ENCODE measurements around the gene NOTUM.
"Not testable (repeated sequence)": the region's sequence is repeated elsewhere in the genome, so short reads cannot be mapped to it uniquely, and the experiment has no call there.

The NOTUM gene

DNA sequence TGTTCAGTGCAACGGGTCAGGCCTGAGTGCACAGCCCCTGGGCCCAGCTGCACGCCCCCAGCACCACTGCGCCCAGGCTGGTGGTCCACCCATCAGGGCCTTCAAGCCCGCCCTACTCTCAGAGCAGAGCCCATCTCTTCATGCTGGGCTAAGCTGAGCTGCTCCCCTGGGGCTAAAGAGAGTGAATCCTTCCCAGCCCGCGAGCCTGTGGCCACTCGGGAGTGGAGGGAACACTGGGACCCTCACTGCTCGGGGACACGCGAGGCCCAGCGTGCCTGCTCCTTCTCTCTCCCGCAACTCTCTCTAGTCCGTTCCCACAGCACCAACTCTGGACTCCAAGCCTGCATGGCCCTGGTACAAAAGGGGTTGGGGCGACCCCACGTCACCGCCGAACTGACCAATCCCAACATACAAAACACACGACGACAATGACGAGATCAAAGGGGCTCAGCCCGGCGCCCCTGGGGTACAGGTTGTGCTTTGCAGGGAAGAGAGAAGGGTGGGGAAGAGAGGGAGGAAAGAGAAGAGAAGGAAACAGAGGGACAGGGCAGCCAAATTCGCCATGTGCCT is 38.9 kb downstream of the NOTUM start:
- peaks cover 6% of the 10 kb centered on the region for H3K36me3 Mint-ChIP-seq (ENCODE audit: low read depth)
- peaks cover 59% of the 10 kb centered on the region for H3K4me1 Mint-ChIP-seq
- no peak for TF ChIP-seq CTCF (IDR thresholded peaks at IDR 0.05)
- H3K9me3 Mint-ChIP-seq = no peaks in the 10 kb centered on the region
- no peak overlapping the region for H3K4me3 Mint-ChIP-seq
- no peak overlapping the region for H3K27ac Mint-ChIP-seq
- DNase-seq = no peak
- H3K27me3 Mint-ChIP-seq (ENCODE audit: low read depth, poor library complexity) = no peaks in the 10 kb centered on the region

DNA sequence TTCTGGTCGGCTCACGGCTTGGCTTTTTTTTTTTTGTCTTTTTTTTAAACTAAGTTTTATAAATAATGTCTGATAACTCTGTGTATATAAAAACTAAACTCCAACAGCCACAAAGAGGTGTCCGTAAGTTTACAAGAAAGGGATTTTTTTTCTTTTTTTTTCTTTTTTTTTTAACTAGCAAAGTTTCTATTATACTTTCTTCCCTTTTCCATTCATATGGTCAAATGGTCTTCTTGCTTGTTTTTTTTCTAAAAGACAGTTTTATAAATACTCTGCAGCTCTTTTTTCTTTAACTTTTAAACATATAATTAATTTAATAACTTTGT is 39.5 kb downstream of the NOTUM start:
- H3K27ac Mint-ChIP-seq = no peak overlapping the region
- peaks cover 4% of the 10 kb centered on the region for H3K27me3 Mint-ChIP-seq (ENCODE audit: low read depth, poor library complexity)
- TF ChIP-seq CTCF (IDR thresholded peaks at IDR 0.05) = no peak
- DNase-seq = no peak
- peaks cover 62% of the 10 kb centered on the region for H3K4me1 Mint-ChIP-seq
- no peaks in the 10 kb centered on the region for H3K9me3 Mint-ChIP-seq
- peaks cover 6% of the 10 kb centered on the region for H3K36me3 Mint-ChIP-seq (ENCODE audit: low read depth)
- no peak overlapping the region for H3K4me3 Mint-ChIP-seq

DNA sequence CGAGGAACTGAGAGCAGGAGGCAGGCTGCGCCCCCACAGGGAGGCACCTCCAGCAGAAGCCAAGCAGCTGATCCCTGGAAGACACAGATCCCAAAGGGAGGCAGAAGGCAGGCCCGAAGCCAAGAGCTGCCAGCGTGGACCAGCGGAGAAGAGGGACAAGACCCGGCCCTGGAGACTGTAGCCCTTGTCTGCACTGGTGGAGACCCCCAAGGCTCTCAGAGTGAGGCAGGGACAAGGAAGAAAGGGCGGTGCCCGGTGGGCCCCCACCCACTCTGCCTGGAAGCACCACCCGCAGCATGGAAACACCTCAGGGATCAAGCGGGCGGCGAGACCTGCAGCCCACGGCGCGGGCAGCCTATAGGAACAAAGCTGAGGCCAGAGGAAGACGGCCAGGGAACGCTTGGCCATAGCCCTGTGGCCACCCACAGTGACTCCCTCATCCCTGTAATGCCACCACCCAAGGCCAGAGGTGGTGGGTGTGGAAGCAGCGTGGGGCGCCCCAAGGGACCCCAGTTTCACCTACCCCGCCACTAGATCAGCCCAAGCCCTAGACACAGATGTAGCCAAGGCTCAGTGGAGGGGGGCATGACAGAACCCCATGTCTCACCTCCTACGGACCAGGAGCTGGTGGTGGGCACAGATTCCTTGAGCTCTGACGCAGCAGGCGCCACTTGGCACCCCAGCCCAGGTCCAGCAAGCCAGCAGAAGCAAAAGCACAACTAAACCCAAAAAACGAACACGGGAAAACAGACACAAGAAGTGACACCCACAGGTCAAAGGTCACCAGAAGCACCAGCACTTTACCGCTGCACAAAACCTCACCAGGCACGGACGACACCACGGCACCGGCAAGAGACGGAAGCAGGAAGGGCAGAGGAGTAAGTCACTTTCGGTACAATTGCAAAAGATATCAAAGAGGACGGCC is 40.1 kb downstream of the NOTUM start:
- DNase-seq = no peak
- Mint-ChIP-seq H3K27me3 (ENCODE audit: low read depth, poor library complexity) (peaks cover 4% of the 10 kb centered on the region), H3K4me1 (peaks cover 56% of the 10 kb centered on the region), H3K9me3 (no peaks in the 10 kb centered on the region), H3K4me3 (peak overlapping the region; percentile 59), H3K27ac (no peak overlapping the region), H3K36me3 (ENCODE audit: low read depth) (peaks cover 6% of the 10 kb centered on the region)
- TF ChIP-seq CTCF (IDR thresholded peaks at IDR 0.05) = no peak

DNA sequence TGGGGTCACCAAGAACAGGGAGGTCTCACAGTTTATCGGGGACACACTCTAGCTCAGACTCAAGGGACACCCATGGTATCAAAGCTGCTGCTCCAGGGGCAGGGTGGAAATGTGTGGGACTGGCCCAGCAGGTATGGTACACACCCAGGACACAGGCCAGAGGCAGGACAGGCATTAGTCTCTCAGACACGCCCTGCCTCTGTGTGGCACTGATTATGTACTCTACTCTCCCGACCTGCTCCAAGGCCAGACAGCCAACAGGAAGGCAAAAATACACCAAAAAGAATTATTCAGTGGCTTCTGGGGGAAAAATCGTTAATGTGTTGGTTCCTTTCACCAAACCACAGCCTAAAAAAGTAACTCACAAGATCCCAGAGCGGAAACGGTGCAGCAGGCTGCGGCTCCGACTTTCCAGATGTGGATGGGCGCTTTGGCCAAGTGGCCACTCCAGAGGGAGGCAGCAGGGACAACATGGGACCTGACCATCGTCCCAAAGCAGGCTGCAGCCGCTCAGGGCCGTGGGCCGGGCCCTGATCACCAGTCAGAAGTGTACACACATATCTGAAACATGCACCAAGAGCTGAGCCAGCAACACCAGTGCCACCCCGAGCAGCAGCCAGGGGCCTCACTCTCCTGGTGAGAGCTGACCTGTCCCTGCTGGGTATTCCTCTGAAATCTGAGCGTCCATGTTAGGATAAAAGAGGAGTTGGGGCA is 42.0 kb downstream of the NOTUM start:
- peaks cover 11% of the 10 kb centered on the region for H3K36me3 Mint-ChIP-seq (ENCODE audit: low read depth)
- H3K9me3 Mint-ChIP-seq = no peaks in the 10 kb centered on the region
- DNase-seq = no peak
- no peak for TF ChIP-seq CTCF (IDR thresholded peaks at IDR 0.05)
- H3K27ac Mint-ChIP-seq = peak overlapping the region; percentile 64
- peaks cover 4% of the 10 kb centered on the region for H3K27me3 Mint-ChIP-seq (ENCODE audit: low read depth, poor library complexity)
- H3K4me1 Mint-ChIP-seq = peaks cover 41% of the 10 kb centered on the region
- peak overlapping the region; percentile 84 for H3K4me3 Mint-ChIP-seq

GRCh38 chr17:81918333-81918669 is 42.7 kb downstream of the NOTUM start:
- H3K36me3 Mint-ChIP-seq (ENCODE audit: low read depth) = peaks cover 15% of the 10 kb centered on the region
- H3K4me3 Mint-ChIP-seq = peak overlapping the region; percentile 84
- not testable (repeated sequence) for H3K9me3 Mint-ChIP-seq; DNase-seq; H3K27me3 Mint-ChIP-seq (ENCODE audit: low read depth, poor library complexity); H3K27ac Mint-ChIP-seq
- peaks cover 37% of the 10 kb centered on the region for H3K4me1 Mint-ChIP-seq

- H3K4me1 Mint-ChIP-seq = peaks cover 32% of the 10 kb centered on the region
- peak within 1 kb of the TSS; percentile 64 for H3K27ac Mint-ChIP-seq
- no peaks in the 10 kb centered on the region for H3K9me3 Mint-ChIP-seq
- DNase-seq = peak; percentile 85
- H3K36me3 Mint-ChIP-seq (ENCODE audit: low read depth) = peaks cover 20% of the 10 kb centered on the region
- peak within 1 kb of the TSS; percentile 84 for H3K4me3 Mint-ChIP-seq
- TF ChIP-seq CTCF (IDR thresholded peaks at IDR 0.05) = no peak
- H3K27me3 Mint-ChIP-seq (ENCODE audit: low read depth, poor library complexity) = peaks cover 4% of the 10 kb centered on the region
These were observed 43.2 kb downstream of the NOTUM start, which contains the start of gene SIRT7 for GRCh38 chr17:81917565-81918332. TSS of gene SIRT7 (minus strand) at chr17:81918176. CDS start at chr17:81918131, 45 bp downstream.
